Parathyroid adenoma (tissue), 2 donors: ENCODE data around the gene ZNF496.

ENCODE experiments used
- H2AFZ ChIP-seq: fragments of 300-600 bp; sonication (generic); one replicate; pipeline ENCODE4 v1.7.0; 2017; ENCODE audit warnings: antibody characterized with exemption, mild to moderate bottlenecking
- H3K27ac ChIP-seq: fragments of 300-600 bp; sonication (generic); one replicate; pipeline ENCODE4 v1.7.0; 2017
- H3K27me3 ChIP-seq: fragments of 300-600 bp; sonication (generic); one replicate; pipeline ENCODE4 v1.7.0; 2017; ENCODE audit warnings: low read length; ENCODE audit not compliant: control insufficient read depth, insufficient read depth
- H3K36me3 ChIP-seq: fragments of 300-600 bp; sonication (generic); one replicate; pipeline ENCODE4 v1.7.0; 2017; ENCODE audit warnings: low read length; ENCODE audit not compliant: control insufficient read depth, insufficient read depth
- H3K4me1 ChIP-seq: fragments of 300-600 bp; sonication (generic); one replicate; pipeline ENCODE4 v1.7.0; 2017; ENCODE audit warnings: control low read depth
- H3K4me2 ChIP-seq: fragments of 300-600 bp; sonication (generic); one replicate; pipeline ENCODE4 v1.7.0; 2017; ENCODE audit warnings: low read length
- H3K4me3 ChIP-seq: fragments of 300-600 bp; sonication (generic); one replicate; pipeline ENCODE4 v1.7.0; 2017; ENCODE audit warnings: low read depth, low read length
- H3K79me2 ChIP-seq: fragments of 300-600 bp; sonication (generic); one replicate; pipeline ENCODE4 v1.7.0; 2017; ENCODE audit warnings: control low read depth
- H3K9ac ChIP-seq: fragments of 300-600 bp; sonication (generic); one replicate; pipeline ENCODE4 v1.7.0; 2017; ENCODE audit warnings: mild to moderate bottlenecking
- H3K9me3 ChIP-seq: fragments of 300-600 bp; sonication (generic); one replicate; pipeline ENCODE4 v1.7.0; 2017; ENCODE audit warnings: low read length; ENCODE audit not compliant: control insufficient read depth
- CTCF ChIP-seq: fragments of 300-600 bp; sonication (generic); IDR thresholded peaks from one replicate; pipeline ENCODE4 v1.7.0; 2017; ENCODE audit warnings: antibody characterized with exemption, mild to moderate bottlenecking
- donor health status: primary hyperparathyroidism.

The ZNF496 gene

GRCh38 chr1:247299723-247300381 lies 31.8 kb downstream of the ZNF496 start:
- Histone ChIP-seq H3K27me3 (no peaks in the 10 kb centered on the region), H2AFZ (no peak overlapping the region), H3K4me1 (no peaks in the 10 kb centered on the region), H3K9me3 (no peaks in the 10 kb centered on the region), H3K36me3 (no peaks in the 10 kb centered on the region), H3K9ac (no peak overlapping the region), H3K4me3 (no peak overlapping the region), H3K27ac (no peak overlapping the region), H3K4me2 (no peak overlapping the region), H3K79me2 (no peaks in the 10 kb centered on the region)
- TF ChIP-seq CTCF = no peak

- no peak overlapping the region for H3K4me3 ChIP-seq
- TF ChIP-seq CTCF = no peak
- H3K9ac ChIP-seq = no peak overlapping the region
- no peak overlapping the region for H2AFZ ChIP-seq
- no peak overlapping the region for H3K4me2 ChIP-seq
- H3K79me2 ChIP-seq = no peaks in the 10 kb centered on the region
- no peaks in the 10 kb centered on the region for H3K9me3 ChIP-seq
- H3K27me3 ChIP-seq = no peaks in the 10 kb centered on the region
- H3K4me1 ChIP-seq = no peaks in the 10 kb centered on the region
- no peaks in the 10 kb centered on the region for H3K36me3 ChIP-seq
- H3K27ac ChIP-seq = no peak overlapping the region
Measured at GRCh38 chr1:247298701-247299100, 33.0 kb downstream of the ZNF496 start.

GRCh38 chr1:247298124-247298481 lies 33.6 kb downstream of the ZNF496 start:
- Histone ChIP-seq H3K4me3 (no peak overlapping the region), H3K79me2 (no peaks in the 10 kb centered on the region), H3K9ac (no peak overlapping the region), H3K4me1 (no peaks in the 10 kb centered on the region), H3K9me3 (no peaks in the 10 kb centered on the region), H3K4me2 (no peak overlapping the region), H2AFZ (no peak overlapping the region), H3K36me3 (no peaks in the 10 kb centered on the region), H3K27me3 (no peaks in the 10 kb centered on the region), H3K27ac (no peak overlapping the region)
- no peak for TF ChIP-seq CTCF

- no peak for TF ChIP-seq CTCF
- Histone ChIP-seq H2AFZ (no peak overlapping the region), H3K27me3 (no peaks in the 10 kb centered on the region), H3K36me3 (no peaks in the 10 kb centered on the region), H3K9ac (no peak overlapping the region), H3K4me1 (no peaks in the 10 kb centered on the region), H3K9me3 (no peaks in the 10 kb centered on the region), H3K79me2 (no peaks in the 10 kb centered on the region), H3K27ac (no peak overlapping the region), H3K4me3 (no peak overlapping the region), H3K4me2 (no peak overlapping the region)
Measured at GRCh38 chr1:247297263-247298123, 34.2 kb downstream of the ZNF496 start.
